ENCODE results near the gene PNPLA6. TPM values are rescaled to one million over a fixed set of nuclear protein-coding genes. Genes with fewer than 3 reads are reported as not detected.

The PNPLA6 gene
- total RNA-seq, 4 donors from 2014 or later = 39.7 to 74.1 (median 50.1) TPM

GRCh38 chr19:7506385-7507328 lies 28.9 kb upstream of the PNPLA6 start:
- peak; percentile 32 for DNase-seq
- no peak for TF ChIP-seq POLR2A (IDR thresholded peaks at IDR 0.05)
- TF ChIP-seq CTCF (IDR thresholded peaks at IDR 0.05) = no peak
- intact Hi-C loops (cut with DNase I) = no loop called here
- no peaks in the 10 kb centered on the region for H3K9me3 ChIP-seq
- H3K27ac ChIP-seq = peak overlapping the region in 3 of 4 donors; percentile 45 to 52 (median 48)
- H3K36me3 ChIP-seq = no peaks in the 10 kb centered on the region
- H3K4me1 ChIP-seq = peaks cover 3 to 34% (median 11%) of the 10 kb centered on the region in 3 donors
- 27 to 49% methylated on average over 16 to 20 of the region's 20 CpGs for WGBS, 2 donors
- H3K27me3 ChIP-seq = peaks cover 0 to 12% (median 0%) of the 10 kb centered on the region in 4 donors
- H3K4me3 ChIP-seq = peak overlapping the region in 1 of 4 donors; percentile 32

- no peak for DNase-seq
- 29 to 50% methylated on average over 7 to 10 of the region's 11 CpGs for WGBS, 2 donors
- Histone ChIP-seq H3K36me3 (no peaks in the 10 kb centered on the region), H3K27ac (peak overlapping the region in 1 of 4 donors; percentile 34), H3K4me3 (no peak overlapping the region), H3K9me3 (no peaks in the 10 kb centered on the region), H3K4me1 (peaks cover 3 to 33% (median 11%) of the 10 kb centered on the region in 3 donors), H3K27me3 (peaks cover 0 to 5% (median 0%) of the 10 kb centered on the region in 4 donors)
- intact Hi-C loops (cut with DNase I) = no loop called here
- TF ChIP-seq POLR2A (IDR thresholded peaks at IDR 0.05) (no peak), CTCF (IDR thresholded peaks at IDR 0.05) (no peak)
Observed at GRCh38 chr19:7507884-7508283, 27.6 kb upstream of the PNPLA6 start.

- Histone ChIP-seq H3K36me3 (no peaks in the 10 kb centered on the region), H3K27ac (no peak overlapping the region), H3K9me3 (no peaks in the 10 kb centered on the region), H3K4me3 (no peak overlapping the region), H3K4me1 (peaks cover 3 to 41% (median 18%) of the 10 kb centered on the region in 3 donors), H3K27me3 (peaks cover 0 to 5% (median 0%) of the 10 kb centered on the region in 4 donors)
- TF ChIP-seq POLR2A (IDR thresholded peaks at IDR 0.05) = no peak
- TF ChIP-seq CTCF (IDR thresholded peaks at IDR 0.05) = no peak
- intact Hi-C loops (cut with DNase I) = no loop called here
- DNase-seq = no peak
- 15 to 30% methylated on average over 3 of the region's 3 CpGs for WGBS, 2 donors
Observed at GRCh38 chr19:7509625-7510024, 25.9 kb upstream of the PNPLA6 start.

- WGBS, 2 donors = 37 to 48% methylated on average over 5 to 6 of the region's 6 CpGs
- no peak for DNase-seq
- peaks cover 9 to 40% (median 26%) of the 10 kb centered on the region in 3 donors for H3K4me1 ChIP-seq
- no peaks in the 10 kb centered on the region for H3K9me3 ChIP-seq
- no peak overlapping the region for H3K27ac ChIP-seq
- no peak for TF ChIP-seq POLR2A (IDR thresholded peaks at IDR 0.05)
- no peak for TF ChIP-seq CTCF (IDR thresholded peaks at IDR 0.05)
- H3K27me3 ChIP-seq = no peaks in the 10 kb centered on the region
- intact Hi-C loops (cut with DNase I) = no loop called here
- H3K4me3 ChIP-seq = no peak overlapping the region
- H3K36me3 ChIP-seq = no peaks in the 10 kb centered on the region
Observed at GRCh38 chr19:7512400-7512851, 23.1 kb upstream of the PNPLA6 start.
